Body of pancreas (tissue), 4 donors: Measurements from ENCODE around the gene GALP.

ENCODE experiments used
- CTCF ChIP-seq, 7 experiments: fragments of 450-650 bp in 4 of 7; fragments of 200-600 bp in 3 of 7; sonication (generic) in 3 of 7; IDR thresholded peaks; one replicate each; pipeline ENCODE4 v1.5.1; 2016 to 2019; ENCODE audit warnings: antibody characterized with exemption in 7 of 7
- POLR2A ChIP-seq, 3 donors: fragments of 450-650 bp; IDR thresholded peaks; one replicate each; pipeline ENCODE4 v1.6.1; 2016; ENCODE audit warnings: antibody characterized with exemption in 3 of 3, mild to moderate bottlenecking in 2 of 3

GRCh38 chr19:56163097-56163496 lies 12.7 kb upstream of the GALP start:
- TF ChIP-seq POLR2A (IDR thresholded peaks at IDR 0.05) (no peak), CTCF (IDR thresholded peaks at IDR 0.05) (no peak)
